Thyroid gland (tissue), 4 donors: Measurements from ENCODE around the gene ITPR3.

Experiments used
- CTCF ChIP-seq, 6 experiments: fragments of 200-600 bp in 3 of 6; fragments of 450-650 bp in 3 of 6; sonication (generic) in 3 of 6; IDR thresholded peaks; one replicate each; pipeline ENCODE4 v1.5.1; 2016 to 2019; ENCODE audit warnings: antibody characterized with exemption in 6 of 6, mild to moderate bottlenecking in 2 of 6, inconsistent platforms in 1 of 6, moderate library complexity in 1 of 6
- POLR2A ChIP-seq, 2 donors: fragments of 450-650 bp; IDR thresholded peaks; one replicate each; pipeline ENCODE4 v1.6.1; 2017; ENCODE audit warnings: antibody characterized with exemption in 2 of 2, mild to moderate bottlenecking in 2 of 2, moderate library complexity in 1 of 2

DNA sequence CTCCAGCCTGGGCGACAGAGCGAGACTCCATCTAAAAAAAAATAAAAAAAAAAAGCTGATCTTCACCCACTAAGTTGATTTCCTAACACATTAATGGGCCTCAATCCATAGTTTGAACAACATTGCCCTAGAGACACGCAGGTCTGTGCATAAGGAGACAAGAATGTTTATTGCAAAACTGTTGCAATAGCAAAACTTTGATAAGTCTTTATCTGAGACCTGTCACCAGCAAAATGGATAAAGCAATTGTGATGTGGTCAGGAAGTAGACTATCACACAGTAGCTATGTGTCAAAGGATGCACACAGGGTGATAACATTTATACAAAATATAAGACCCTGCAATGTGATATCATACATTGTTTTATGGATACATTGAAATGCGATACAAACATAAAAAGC is 4.2 kb upstream of the ITPR3 start:
- TF ChIP-seq CTCF (IDR thresholded peaks at IDR 0.05) (no peak), POLR2A (IDR thresholded peaks at IDR 0.05) (no peak)
